Left renal pelvis (tissue), 4 donors: ENCODE data around the gene STXBP6. TPM values are rescaled to one million over a fixed set of nuclear protein-coding genes. Genes with fewer than 3 reads are reported as not detected.
A peak's percentile ranks its signal among the peaks of the same experiment; 100 is the strongest.
"Not testable (repeated sequence)": the region's sequence is repeated elsewhere in the genome, so short reads cannot be mapped to it uniquely, and the experiment has no call there.

Experiments
- DNase-seq, 4 donors: peaks; one replicate each; pipeline ENCODE4 v3.0.0-alpha.2; 2013; ENCODE audit warnings: low read depth in 4 of 4, low spot score in 3 of 4
- polyA plus RNA-seq, 4 donors: library from polyadenylated mRNA; unstranded; fragments of 120-200 nt; gene quantifications; one replicate each; pipeline ENCODE4 v1.2.1, GENCODE V29; 2013; ENCODE audit not compliant: insufficient read length in 4 of 4

Gene STXBP6
- polyA plus RNA-seq, 4 donors, result 9.0 to 11.0 (median 10.0) TPM

GRCh38 chr14:24959791-24960331, 90.1 kb downstream of the STXBP6 start:
- no peak for DNase-seq

- no peak for DNase-seq
These were observed 91.7 kb downstream of the STXBP6 start for GRCh38 chr14:24958271-24958670.

GRCh38 chr14:24957814-24958213, 92.1 kb downstream of the STXBP6 start:
- DNase-seq, result no peak

GRCh38 chr14:24956104-24956503, 93.8 kb downstream of the STXBP6 start:
- no peak for DNase-seq

- no peak for DNase-seq
These were observed 95.3 kb downstream of the STXBP6 start for GRCh38 chr14:24954700-24955037.

DNA sequence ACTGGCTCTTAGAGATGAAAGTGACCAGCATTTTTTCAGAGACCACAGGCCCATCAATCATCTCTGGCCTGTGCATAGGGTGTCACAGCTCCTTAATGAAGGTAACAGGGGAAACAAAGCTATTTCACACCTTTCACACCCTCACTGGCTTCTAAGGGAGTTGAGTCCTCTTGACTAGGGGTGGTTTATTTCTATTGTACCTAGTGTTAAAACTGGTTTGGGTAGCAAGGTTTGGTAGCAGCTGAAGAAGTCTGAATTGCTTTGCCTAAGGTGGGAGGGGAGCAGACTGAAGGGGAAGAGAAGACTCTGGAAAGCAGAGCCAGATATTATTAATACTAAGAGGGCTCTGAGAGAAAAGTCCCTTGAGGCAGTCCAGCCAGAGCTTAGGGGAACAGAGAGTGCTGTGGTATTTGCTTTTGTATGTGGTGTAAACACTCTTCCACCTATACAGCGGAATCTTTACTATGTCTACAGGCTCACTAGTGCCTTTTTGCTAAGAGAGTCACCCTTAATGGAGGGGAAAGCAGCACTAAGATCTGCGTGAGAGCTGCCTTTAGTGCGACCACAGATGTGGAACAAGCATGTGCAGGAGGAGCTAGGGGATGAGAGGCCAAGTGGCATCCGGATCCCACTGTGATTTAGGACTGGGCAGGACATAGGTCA, 95.8 kb downstream of the STXBP6 start:
- DNase-seq, result peak in 1 of 4 donors; percentile 46

DNA sequence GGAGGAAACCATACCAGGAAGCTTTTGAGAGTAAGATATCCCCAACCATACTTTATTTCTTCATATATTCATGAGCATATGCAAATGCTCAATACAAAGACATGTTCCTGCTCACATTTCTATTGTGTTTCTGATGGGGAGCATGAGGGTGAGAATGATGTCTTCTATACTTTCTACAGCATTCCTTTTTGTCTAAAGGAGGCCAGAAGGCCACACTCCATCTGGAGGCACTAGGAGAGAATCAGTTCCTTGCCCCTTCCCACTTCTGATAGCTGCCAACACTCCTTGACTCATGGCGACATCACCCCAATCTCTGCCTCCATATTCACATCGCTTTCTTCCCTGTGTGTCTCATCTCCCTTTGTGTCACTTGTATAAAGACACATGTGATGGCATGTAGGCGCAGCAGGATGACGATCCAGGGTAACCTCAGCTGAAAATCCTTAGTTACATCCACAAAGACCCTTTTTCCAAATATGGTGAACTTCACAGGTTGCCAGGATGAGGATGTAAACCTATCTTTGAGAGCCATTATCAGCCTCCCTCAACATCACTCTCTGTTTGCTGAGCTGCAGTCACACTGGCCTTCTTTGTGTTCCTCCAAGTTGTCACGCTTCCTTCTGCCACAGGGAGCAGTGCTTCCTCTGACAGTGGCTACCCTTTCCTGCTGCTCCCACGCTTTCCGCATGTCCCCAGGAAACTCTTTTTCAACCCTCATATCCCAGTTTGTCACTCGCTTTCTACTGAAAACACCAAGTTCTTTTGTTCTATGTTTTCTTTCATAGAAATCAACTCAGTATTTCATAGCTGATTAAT, 96.9 kb downstream of the STXBP6 start:
- DNase-seq, result no peak

DNA sequence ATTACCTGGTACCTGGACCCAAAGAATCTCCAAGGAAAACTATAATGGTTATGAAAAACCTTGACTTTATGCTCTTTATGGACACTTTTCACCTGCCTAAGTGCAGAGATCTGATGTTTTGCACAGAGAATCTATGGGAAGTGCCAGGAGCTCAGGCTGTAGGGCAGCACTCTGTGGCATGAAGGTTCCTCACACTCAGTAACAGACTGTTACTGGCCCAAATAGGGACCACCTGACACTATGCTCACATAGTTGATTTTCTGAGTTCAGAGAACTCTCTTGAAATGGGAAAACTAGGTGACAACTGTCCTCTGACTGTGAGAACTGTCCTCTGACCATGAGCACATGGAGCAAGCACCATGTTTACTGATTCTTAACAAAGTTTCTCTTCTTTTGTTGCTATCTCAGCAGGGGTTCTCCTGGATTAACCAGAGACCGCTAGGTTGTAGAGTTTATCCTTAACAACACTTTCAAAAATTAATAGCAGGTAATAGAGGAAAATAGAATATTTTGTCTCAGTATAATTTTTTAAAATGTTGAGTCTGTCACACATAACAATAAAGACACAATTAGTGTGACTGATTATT, 101.6 kb downstream of the STXBP6 start:
- DNase-seq, result no peak

DNA sequence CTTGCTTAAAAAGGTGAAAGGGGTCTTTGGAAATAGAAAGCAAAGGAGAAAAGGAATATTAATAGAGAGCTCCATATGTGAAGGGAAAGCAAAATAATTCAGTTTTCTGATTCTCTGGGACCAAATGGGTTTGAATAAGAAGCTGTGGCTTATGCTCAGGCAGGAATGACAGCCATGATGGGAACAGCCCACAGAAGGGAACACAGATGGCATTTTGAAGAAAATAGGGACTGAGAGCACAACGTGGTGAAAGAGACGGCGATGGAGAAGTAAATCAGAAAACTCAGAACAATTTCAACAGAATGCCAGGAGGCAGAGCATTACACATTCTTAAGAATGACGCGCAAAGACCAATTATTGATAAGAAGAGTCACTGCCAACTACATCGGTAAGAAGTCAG, 102.8 kb downstream of the STXBP6 start:
- no peak for DNase-seq

- no peak for DNase-seq
These were observed 105.1 kb downstream of the STXBP6 start for GRCh38 chr14:24944800-24945199.

- no peak for DNase-seq
These were observed 106.9 kb downstream of the STXBP6 start for GRCh38 chr14:24943024-24943423.

GRCh38 chr14:24941719-24942118, 108.2 kb downstream of the STXBP6 start:
- peak in 2 of 4 donors; percentile 39 to 46 for DNase-seq

DNA sequence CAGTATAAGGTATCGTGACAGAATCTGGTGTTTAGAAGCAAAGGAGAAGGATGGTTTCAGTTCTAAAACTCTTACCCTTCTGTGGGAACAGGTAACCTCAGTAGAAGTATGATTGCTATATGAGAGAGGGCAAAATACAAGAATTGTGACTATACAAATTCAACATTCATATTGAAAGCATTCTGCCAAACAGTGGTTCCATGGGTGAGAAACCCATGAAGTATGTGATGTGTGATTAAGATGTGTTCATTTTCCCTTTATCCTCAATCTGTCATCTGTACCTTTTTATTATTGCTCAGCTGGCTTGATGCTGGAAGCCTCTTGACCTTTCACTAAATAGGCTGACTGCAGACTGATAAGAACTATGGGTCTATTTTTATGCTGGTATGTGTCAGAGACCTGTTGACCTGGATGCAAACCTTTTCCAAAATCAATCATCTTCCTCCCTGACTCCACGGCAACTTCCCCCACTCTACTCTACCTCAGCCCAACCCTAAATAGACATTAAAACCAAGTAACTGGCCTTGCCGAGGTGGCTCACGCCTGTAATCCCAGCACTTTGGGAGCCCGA, 109.6 kb downstream of the STXBP6 start:
- no peak for DNase-seq

DNA sequence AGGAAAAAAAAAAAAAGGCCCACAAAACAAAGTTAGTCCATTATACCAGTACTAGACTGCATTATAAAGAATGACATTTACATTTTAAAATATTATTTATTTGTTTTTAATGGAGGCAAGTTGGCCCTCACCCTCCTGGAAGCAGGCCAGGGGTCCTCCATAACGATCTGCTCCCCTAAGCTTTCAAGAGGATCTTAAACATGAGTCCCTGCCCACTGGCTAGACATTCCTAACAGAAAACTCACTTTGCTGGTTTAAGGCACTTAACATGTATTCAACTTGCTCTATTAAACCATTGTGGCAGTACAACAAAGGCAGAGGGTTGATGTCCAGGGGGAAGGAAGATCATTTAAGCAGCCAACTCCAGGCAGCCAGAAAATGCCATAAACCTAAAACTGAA, 111.4 kb downstream of the STXBP6 start:
- DNase-seq, result no peak

GRCh38 chr14:24937300-24937699, 112.6 kb downstream of the STXBP6 start:
- no peak for DNase-seq

GRCh38 chr14:24936773-24937172, 113.2 kb downstream of the STXBP6 start:
- DNase-seq, result not testable (repeated sequence)

DNA sequence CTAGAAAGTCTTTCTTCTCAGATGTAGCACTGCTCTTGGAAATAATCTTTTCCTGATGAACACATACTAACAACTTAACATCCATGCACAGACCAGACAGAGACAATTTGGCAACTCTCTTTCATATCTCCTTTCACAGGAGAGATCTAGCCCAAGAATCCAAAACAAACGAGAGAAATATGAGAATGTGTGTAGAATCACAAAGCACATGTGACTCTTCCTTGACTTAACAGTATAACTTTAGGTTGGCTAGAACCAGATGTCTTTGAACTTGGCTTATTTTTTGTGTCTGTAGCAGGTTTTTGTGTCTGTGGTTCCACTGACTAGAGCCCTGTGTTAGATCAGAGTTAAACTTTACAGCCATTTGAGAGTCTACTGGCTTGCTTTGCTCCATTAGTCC, 114.2 kb downstream of the STXBP6 start:
- DNase-seq, result no peak

- no peak for DNase-seq
These were observed 121.5 kb downstream of the STXBP6 start for GRCh38 chr14:24928386-24928900.

GRCh38 chr14:24927809-24928208, 122.1 kb downstream of the STXBP6 start:
- no peak for DNase-seq

- DNase-seq, result no peak
These were observed 124.1 kb downstream of the STXBP6 start for GRCh38 chr14:24925771-24926374.

GRCh38 chr14:24924544-24924943, 125.4 kb downstream of the STXBP6 start:
- no peak for DNase-seq
